HepG2 (cell line): ENCODE measurements around the gene PRKD2. TPM values are rescaled to one million over a fixed set of nuclear protein-coding genes. Genes with fewer than 3 reads are reported as not detected.

Experiments used
- CBX5 ChIP-seq: sonication (generic); formaldehyde crosslinking; IDR thresholded peaks from 2 replicates; pipeline ENCODE4 v1.4.0; 2020; ENCODE audit warnings: missing genetic modification reagents, borderline replicate concordance
- HDAC1 ChIP-seq: sonication (generic); formaldehyde crosslinking; IDR thresholded peaks from 2 replicates; pipeline ENCODE4 v1.5.1; 2020; ENCODE audit warnings: mild to moderate bottlenecking, missing genetic modification reagents
- HNRNPLL ChIP-seq: fragments of 200-400 bp; formaldehyde crosslinking; IDR thresholded peaks from 2 replicates; pipeline ENCODE4 v1.6.1; 2017; ENCODE audit warnings: mild to moderate bottlenecking, low read depth, low read length; ENCODE audit not compliant: poor library complexity, severe bottlenecking
- IRF9 ChIP-seq: sonication (generic); formaldehyde crosslinking; IDR thresholded peaks from 2 replicates; pipeline ENCODE4 v1.8.0; 2022; ENCODE audit warnings: missing genetic modification reagents, mild to moderate bottlenecking, borderline replicate concordance
- MXI1 ChIP-seq: IDR thresholded peaks from 3 replicates; pipeline ENCODE4 v1.6.1; 2012; ENCODE audit warnings: low read depth, low read length, inconsistent platforms, borderline replicate concordance
- NR2F2 ChIP-seq: IDR thresholded peaks from 2 replicates; pipeline ENCODE4 v1.6.1; 2012; ENCODE audit warnings: low read depth, inconsistent platforms, borderline replicate concordance
- RARG ChIP-seq: sonication (generic); formaldehyde crosslinking; IDR thresholded peaks from 2 replicates; pipeline ENCODE4 v1.4.0; 2020; ENCODE audit warnings: low read depth, mild to moderate bottlenecking, missing genetic modification reagents
- RNF219 ChIP-seq: sonication (generic); formaldehyde crosslinking; IDR thresholded peaks from 2 replicates; pipeline ENCODE4 v1.5.0; 2020; ENCODE audit warnings: mild to moderate bottlenecking, missing genetic modification reagents
- SOX13 ChIP-seq, 3 experiments: fragments of 450-650 bp in 1 of 3; sonication (generic) in 1 of 3; formaldehyde crosslinking in 1 of 3; IDR thresholded peaks in 2 of 3; conservative IDR thresholded peaks in 1 of 3; 2 replicates each; pipeline versions ENCODE4 v1.5.0 to v1.6.1; 2016 to 2020; ENCODE audit warnings: antibody characterized with exemption in 1 of 3, mild to moderate bottlenecking in 1 of 3, missing compliant biosample characterization in 1 of 3, missing genetic modification reagents in 1 of 3, moderate library complexity in 1 of 3
- TCF12 ChIP-seq, 2 experiments: fragments of 450-650 bp in 1 of 2; sonication (generic) in 1 of 2; formaldehyde crosslinking in 1 of 2; IDR thresholded peaks; 2 replicates each; pipeline versions ENCODE4 v1.6.1 to v1.8.0; 2017 to 2022; ENCODE audit warnings: antibody characterized with exemption in 1 of 2, mild to moderate bottlenecking in 1 of 2, missing genetic modification reagents in 1 of 2, moderate library complexity in 1 of 2
- TFE3 ChIP-seq: IDR thresholded peaks from 2 replicates; pipeline ENCODE4 v1.6.1; 2016
- TOE1 ChIP-seq: sonication (generic); formaldehyde crosslinking; IDR thresholded peaks from 2 replicates; pipeline ENCODE4 v1.4.0; 2020; ENCODE audit warnings: mild to moderate bottlenecking, missing genetic modification reagents
- ZNF704 ChIP-seq: sonication (generic); formaldehyde crosslinking; IDR thresholded peaks from 2 replicates; pipeline ENCODE4 v1.8.1; 2023; ENCODE audit warnings: mild to moderate bottlenecking, inconsistent platforms, moderate library complexity, missing genetic modification reagents, borderline replicate concordance
- polyA plus RNA-seq, 8 experiments: library from polyadenylated mRNA; depleted of rRNA in 3 of 8; stranded (reverse) in 7 of 8; unstranded in 1 of 8; fragments of >200 nt; fragmentation: Illumina TruSeq in 4 of 8; extraction: Trizol in 4 of 8; gene quantifications; 2 replicates each; pipeline versions ENCODE4 v1.2.1 to v1.2.3, GENCODE V29; 2011 to 2016; ENCODE audit warnings: low read depth in 4 of 8, missing spikeins in 1 of 8, mixed read lengths in 1 of 8; ENCODE audit not compliant: insufficient read depth in 1 of 8
- total RNA-seq, 5 experiments: library from RNA; depleted of rRNA; stranded (reverse); fragments of >200 nt; fragmentation: Illumina TruSeq; extraction: Trizol; gene quantifications; 2 replicates each; pipeline ENCODE4 v1.2.3, GENCODE V29; 2016; ENCODE audit warnings: low read depth in 1 of 5

Gene PRKD2
- total and polyA plus RNA-seq, 2 of the 13 experiments (the other 11 are each of a cell fraction or from before 2014, with no cell fraction given) = 6.7 to 7.3 TPM

GRCh38 chr19:46715975-46716671, 791 bp downstream of the PRKD2 start (continued):
- TF ChIP-seq IRF9 (no peak), NR2F2 (no peak), HDAC1 (CRISPR knock-in tag) (0 out of 2 replicates have a peak, but pooled peaks have one; percentile 18), MXI1 (no peak), TFE3 (CRISPR knock-in tag) (no peak), TCF12 (IDR thresholded peaks at IDR 0.05) (no peak), TCF12 (CRISPR knock-in tag; IDR thresholded peaks at IDR 0.05) (no peak), ZNF704 (CRISPR knock-in tag) (no peak), TOE1 (CRISPR knock-in tag) (no peak), CBX5 (no peak), RARG (CRISPR knock-in tag) (no peak), RNF219 (CRISPR knock-in tag) (no peak), HNRNPLL (peak; percentile 21), SOX13 (IDR thresholded peaks at IDR 0.05) (no peak), SOX13 (CRISPR knock-in tag; conservative IDR thresholded peaks at IDR 0.05 in 1 of 2, IDR thresholded peaks at IDR 0.05 in 1 of 2) (no peak)
